22Rv1 (cell line): ENCODE results near the gene NUDT22.

ENCODE experiments used
- H3K27ac ChIP-seq: fragments of 450-650 bp; 2 replicates; pipeline ENCODE4 v1.5.1; 2017
- ZFX ChIP-seq: fragments of 450-650 bp; IDR thresholded peaks from 2 replicates; pipeline ENCODE4 v1.6.1; 2017; ENCODE audit warnings: antibody characterized with exemption, borderline replicate concordance
- TF ChIP-seq, protein P1 (sequence below): fragments of 450-650 bp; IDR thresholded peaks from 2 replicates; pipeline ENCODE4 v1.5.1; 2017; ENCODE audit warnings: mild to moderate bottlenecking

The NUDT22 gene

DNA sequence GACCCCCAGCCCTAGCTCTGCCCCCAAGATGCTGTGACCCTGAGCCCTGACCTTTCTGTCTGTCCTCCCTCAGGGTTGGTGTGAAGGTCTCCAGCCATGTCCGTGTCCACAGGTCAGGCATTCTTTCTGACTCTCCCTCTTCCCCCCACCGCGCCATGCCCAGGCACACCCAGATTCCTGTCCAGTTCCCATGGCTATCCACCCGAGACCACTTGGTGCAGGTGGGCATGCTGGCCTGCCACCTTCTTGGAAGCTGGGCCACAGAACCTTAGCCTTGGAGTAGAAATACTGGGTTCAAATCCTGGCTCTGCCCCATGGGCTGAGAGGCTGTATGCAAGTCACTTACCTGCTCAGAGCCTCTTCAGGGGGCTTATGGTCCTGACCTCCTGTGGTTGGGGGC lies 23.0 kb downstream of the NUDT22 start:
- TF ChIP-seq ZFX: no peak
- H3K27ac ChIP-seq: no peak overlapping the region

DNA sequence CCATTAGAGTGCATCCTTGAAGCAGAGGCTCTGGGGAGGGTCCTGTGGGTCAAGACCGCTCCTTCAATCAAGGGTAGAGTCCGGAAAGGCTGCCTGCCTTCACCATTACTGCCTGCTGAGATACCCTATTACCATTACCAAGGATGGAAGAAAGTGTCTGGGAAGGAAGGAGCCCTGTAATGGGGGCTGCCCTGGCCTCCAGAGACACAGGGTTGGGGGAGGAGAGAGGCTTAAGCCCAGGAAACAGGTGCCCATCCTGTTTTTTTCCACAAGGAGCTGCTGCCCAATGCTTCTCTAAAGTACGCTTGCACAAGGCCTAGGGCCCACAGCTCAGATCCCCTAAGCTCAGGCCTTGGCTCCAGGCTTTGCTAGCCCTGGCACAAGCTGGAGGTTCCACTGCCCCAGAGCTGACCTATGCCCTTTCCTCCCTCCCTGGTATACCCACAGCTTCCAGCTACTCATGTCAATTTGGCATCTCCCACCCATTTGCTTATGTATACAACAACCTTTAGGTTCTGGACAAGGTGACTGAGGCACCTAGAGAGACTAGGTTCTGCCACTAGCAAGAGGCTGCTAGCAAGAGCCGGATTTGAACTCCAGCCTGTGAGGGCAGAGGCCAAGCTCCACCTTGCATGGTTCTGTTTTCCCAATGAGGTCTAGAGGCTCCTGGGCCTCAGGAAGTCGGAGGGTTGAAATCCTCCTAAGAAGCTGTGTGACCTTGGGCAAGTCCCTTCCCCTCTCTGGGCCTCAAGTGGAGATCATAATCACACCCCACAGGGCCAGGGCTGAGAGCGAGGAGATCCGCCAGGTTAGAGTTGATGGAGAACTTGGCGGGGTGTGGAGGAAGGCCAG lies 23.7 kb downstream of the NUDT22 start:
- no peak overlapping the region for H3K27ac ChIP-seq
- TF ChIP-seq, protein P1, sequence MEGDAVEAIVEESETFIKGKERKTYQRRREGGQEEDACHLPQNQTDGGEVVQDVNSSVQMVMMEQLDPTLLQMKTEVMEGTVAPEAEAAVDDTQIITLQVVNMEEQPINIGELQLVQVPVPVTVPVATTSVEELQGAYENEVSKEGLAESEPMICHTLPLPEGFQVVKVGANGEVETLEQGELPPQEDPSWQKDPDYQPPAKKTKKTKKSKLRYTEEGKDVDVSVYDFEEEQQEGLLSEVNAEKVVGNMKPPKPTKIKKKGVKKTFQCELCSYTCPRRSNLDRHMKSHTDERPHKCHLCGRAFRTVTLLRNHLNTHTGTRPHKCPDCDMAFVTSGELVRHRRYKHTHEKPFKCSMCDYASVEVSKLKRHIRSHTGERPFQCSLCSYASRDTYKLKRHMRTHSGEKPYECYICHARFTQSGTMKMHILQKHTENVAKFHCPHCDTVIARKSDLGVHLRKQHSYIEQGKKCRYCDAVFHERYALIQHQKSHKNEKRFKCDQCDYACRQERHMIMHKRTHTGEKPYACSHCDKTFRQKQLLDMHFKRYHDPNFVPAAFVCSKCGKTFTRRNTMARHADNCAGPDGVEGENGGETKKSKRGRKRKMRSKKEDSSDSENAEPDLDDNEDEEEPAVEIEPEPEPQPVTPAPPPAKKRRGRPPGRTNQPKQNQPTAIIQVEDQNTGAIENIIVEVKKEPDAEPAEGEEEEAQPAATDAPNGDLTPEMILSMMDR: no peak
- no peak for TF ChIP-seq ZFX

DNA sequence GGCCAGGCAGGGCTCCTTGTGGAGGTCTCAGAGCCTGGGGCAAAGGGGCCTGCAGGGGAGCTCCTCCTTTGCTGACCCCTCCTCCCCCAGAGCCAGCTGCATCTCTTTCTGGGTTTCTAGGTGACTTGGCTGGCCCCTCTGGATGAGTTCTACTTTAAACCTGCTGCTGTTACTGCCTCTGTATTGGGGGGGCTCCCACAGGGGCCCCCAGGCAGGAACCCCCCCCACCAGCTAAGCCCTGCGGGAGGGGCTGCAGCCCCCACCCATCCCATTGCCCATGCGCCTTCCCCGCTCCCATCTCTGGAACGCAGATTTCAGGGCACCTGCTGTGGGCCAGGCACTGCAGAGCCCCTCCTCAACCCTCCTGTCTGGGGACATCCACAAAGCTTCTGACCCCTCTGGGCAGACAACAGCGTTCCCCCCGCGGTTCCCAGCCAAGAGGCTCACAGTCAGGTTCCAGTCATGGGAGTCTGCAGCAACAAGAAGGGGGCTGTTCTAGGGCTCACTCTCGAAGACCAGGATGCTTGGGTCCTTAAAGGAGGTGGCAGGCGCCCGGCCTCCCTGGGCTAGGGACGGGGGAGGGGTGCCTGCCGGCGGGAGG lies 24.4 kb downstream of the NUDT22 start:
- TF ChIP-seq, protein P1: no peak
- TF ChIP-seq ZFX: no peak
- H3K27ac ChIP-seq: peak overlapping the region; percentile 82; the same call in 1 of the 2 replicates

DNA sequence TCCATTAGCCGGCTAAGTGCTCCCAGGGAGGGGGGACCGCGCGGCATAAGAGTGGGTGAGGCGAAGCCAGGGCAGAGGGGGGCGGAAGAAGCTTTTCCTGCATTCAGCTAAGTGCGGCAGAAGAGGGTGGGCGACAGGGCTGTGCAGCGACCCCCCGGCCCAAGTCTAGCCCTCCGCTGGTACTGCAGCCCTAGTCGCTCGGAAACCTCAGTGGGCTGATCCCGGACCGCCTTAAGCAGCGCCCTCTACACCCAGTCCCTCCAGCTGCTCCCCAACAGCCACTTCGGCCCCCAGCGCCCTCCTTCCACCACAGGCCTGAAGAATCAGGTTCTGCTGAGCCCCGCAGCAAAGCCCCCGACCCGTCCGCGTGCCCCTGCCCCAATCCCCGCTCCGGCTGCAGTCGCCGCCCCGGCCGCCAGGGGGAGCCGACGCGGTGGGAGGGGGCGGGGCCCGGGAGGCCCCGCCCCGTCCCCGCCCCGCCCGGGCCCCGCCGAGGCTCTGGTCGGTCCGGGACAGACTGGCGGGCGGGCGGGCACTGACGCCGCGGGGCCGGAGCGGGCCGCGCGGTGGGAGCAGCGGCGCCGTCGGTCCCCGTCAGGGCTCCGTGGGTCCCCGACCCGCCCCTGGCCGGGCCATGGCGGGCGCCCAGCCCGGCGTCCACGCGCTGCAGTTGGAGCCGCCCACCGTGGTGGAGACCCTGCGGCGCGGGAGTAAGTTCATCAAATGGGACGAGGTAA lies 25.1 kb downstream of the NUDT22 start, which contains the start of gene PLCB3:
PLCB3 (plus strand) TSS at position 515 of the 737 bp plus-strand sequence; CDS start at position 635, 120 bp downstream.
- no peak for TF ChIP-seq ZFX
- TF ChIP-seq, protein P1: peak; percentile 96
- H3K27ac ChIP-seq: peak within 1 kb of the TSS; percentile 82

DNA sequence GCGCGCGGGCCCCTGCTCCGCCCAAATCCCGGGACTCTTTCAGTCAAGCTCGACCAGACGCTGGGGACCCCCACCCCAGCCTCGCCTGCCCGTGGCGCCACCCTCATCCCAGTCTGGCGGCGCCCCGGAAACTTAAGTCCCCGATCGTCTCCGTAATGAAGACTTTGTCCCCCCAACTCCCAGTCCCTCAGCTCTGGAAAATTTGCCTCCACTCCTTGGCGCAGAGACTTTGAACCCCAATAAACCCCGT lies 25.6 kb downstream of the NUDT22 start:
- H3K27ac ChIP-seq: peak overlapping the region; percentile 82
- TF ChIP-seq, protein P1: no peak
- no peak for TF ChIP-seq ZFX

DNA sequence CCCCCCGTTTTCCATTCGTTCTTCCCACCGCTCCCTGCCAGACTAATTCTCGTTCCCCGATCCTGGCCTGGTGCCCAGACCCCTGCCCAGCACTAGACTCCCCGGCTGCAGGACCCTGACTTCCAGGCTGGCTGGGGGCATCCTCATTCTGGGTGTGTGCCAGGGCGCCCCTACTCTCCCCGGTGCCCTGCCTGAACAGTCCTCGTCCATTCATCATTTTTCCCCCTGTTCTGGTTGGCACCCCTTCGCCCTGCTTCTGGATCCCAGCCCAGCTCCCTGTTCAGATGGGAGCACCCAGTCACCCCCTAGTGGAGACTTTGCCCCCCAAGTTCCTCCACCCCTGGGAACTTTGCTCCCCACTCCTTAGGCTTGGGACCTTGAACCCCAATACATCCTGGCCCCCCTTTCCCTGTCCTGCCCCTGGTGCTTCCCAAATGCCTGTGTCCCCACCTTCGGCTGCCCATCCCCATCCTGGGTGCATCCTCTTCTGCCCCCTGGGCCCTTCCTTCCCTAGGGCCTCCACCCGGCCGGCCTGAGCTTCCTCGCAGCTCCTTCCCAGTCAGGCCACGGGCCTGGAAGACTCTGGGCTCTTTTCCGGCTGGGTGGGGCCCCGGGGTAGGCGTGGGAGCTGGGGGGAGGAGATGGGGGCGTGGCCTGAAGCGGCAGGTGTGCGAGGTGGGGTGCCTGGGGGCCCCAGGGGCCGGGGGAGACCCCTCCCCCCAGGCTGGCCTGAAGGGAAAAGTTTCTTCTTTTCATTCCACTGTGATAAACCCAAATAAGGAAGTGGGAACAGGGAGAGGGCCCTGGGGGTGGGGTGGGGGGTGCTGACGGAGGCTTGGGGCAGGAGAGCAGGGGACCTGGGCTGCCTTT lies 26.2 kb downstream of the NUDT22 start:
- TF ChIP-seq, protein P1: no peak
- no peak for TF ChIP-seq ZFX
- H3K27ac ChIP-seq: peak overlapping the region; percentile 82

DNA sequence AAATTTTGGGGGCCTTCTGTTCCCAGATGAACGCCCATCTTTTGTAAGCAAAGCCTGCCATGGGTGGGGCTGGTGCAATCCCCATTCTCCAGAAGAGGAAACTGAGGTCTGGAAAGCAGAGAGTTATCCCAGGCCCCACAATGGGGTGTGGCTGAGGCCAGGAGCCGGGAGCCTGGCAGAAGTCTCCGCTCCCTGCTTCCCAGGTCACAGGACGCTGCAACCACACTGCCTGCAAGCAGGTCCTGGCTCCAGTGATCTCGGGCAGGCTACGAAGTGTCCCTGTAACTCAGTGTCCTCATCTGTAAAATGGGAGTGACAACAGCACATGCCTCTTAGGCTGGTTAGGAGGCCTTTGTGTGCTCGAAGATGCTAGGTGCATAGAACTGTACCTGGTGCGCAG lies 27.0 kb downstream of the NUDT22 start:
- TF ChIP-seq, protein P1: no peak
- TF ChIP-seq ZFX: no peak

More for the DNA sequence above, 27.0 kb downstream of the NUDT22 start:
- peak overlapping the region; percentile 82 for H3K27ac ChIP-seq
